Neural cell (in vitro differentiated cells): ENCODE measurements around the gene NT5DC3.

ENCODE experiments used
- EP300 ChIP-seq: fragments of 450-650 bp; conservative IDR thresholded peaks from 2 replicates; pipeline ENCODE4 v1.6.1; 2014; ENCODE audit warnings: antibody characterized with exemption, mild to moderate bottlenecking, moderate library complexity; ENCODE audit not compliant: poor library complexity, severe bottlenecking
- EZH2 ChIP-seq: fragments of 200-600, 300-800 bp; shearing (Covaris generic), sonication (generic); IDR thresholded peaks from 2 replicates; pipeline ENCODE4 v1.6.1; 2014; ENCODE audit warnings: antibody characterized with exemption, low read length, borderline replicate concordance, mild to moderate bottlenecking; ENCODE audit not compliant: insufficient read depth, poor library complexity, severe bottlenecking
- MXI1 ChIP-seq: fragments of 450-650 bp; conservative IDR thresholded peaks from 2 replicates; pipeline ENCODE4 v1.6.1; 2014; ENCODE audit warnings: antibody characterized with exemption, mild to moderate bottlenecking; ENCODE audit not compliant: poor library complexity, severe bottlenecking
- POLR2AphosphoS5 ChIP-seq: IDR thresholded peaks from 2 replicates; pipeline ENCODE4 v1.6.1; 2012
- RAD21 ChIP-seq: fragments of 450-650 bp; conservative IDR thresholded peaks from 2 replicates; pipeline ENCODE4 v1.6.1; 2014; ENCODE audit warnings: antibody characterized with exemption, mild to moderate bottlenecking, moderate library complexity
- REST ChIP-seq: IDR thresholded peaks from 2 replicates; pipeline ENCODE4 v1.6.1; 2012; ENCODE audit warnings: borderline replicate concordance
- SMC3 ChIP-seq: fragments of 450-650 bp; conservative IDR thresholded peaks from 2 replicates; pipeline ENCODE4 v1.6.1; 2014; ENCODE audit warnings: antibody characterized with exemption, mild to moderate bottlenecking, moderate library complexity; ENCODE audit not compliant: poor library complexity
- TAF1 ChIP-seq: IDR thresholded peaks from 2 replicates; pipeline ENCODE4 v1.6.1; 2012; ENCODE audit warnings: low read depth
- TF ChIP-seq, protein P1 (sequence below): fragments of 450-650 bp; IDR thresholded peaks from 2 replicates; pipeline ENCODE4 v1.5.1; 2014; ENCODE audit warnings: antibody characterized with exemption, mild to moderate bottlenecking, moderate library complexity; ENCODE audit not compliant: poor library complexity, severe bottlenecking

- no peak for TF ChIP-seq POLR2AphosphoS5
- TF ChIP-seq, protein P1, sequence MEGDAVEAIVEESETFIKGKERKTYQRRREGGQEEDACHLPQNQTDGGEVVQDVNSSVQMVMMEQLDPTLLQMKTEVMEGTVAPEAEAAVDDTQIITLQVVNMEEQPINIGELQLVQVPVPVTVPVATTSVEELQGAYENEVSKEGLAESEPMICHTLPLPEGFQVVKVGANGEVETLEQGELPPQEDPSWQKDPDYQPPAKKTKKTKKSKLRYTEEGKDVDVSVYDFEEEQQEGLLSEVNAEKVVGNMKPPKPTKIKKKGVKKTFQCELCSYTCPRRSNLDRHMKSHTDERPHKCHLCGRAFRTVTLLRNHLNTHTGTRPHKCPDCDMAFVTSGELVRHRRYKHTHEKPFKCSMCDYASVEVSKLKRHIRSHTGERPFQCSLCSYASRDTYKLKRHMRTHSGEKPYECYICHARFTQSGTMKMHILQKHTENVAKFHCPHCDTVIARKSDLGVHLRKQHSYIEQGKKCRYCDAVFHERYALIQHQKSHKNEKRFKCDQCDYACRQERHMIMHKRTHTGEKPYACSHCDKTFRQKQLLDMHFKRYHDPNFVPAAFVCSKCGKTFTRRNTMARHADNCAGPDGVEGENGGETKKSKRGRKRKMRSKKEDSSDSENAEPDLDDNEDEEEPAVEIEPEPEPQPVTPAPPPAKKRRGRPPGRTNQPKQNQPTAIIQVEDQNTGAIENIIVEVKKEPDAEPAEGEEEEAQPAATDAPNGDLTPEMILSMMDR, result no peak
- TF ChIP-seq EZH2, result no peak
- no peak for TF ChIP-seq EP300
- TF ChIP-seq MXI1, result no peak
- TF ChIP-seq REST, result no peak
- no peak for TF ChIP-seq RAD21
- no peak for TF ChIP-seq TAF1
- no peak for TF ChIP-seq SMC3
These were observed 55.6 kb downstream of the NT5DC3 start for GRCh38 chr12:103785243-103786031.
